Measurements from ENCODE around the gene ARID1B.

- no peak for TF ChIP-seq EZH2 (IDR thresholded peaks at IDR 0.05; ENCODE audit: borderline replicate concordance, low read depth, low read length, poor library complexity, severe bottlenecking)
- TF ChIP-seq, protein P1, sequence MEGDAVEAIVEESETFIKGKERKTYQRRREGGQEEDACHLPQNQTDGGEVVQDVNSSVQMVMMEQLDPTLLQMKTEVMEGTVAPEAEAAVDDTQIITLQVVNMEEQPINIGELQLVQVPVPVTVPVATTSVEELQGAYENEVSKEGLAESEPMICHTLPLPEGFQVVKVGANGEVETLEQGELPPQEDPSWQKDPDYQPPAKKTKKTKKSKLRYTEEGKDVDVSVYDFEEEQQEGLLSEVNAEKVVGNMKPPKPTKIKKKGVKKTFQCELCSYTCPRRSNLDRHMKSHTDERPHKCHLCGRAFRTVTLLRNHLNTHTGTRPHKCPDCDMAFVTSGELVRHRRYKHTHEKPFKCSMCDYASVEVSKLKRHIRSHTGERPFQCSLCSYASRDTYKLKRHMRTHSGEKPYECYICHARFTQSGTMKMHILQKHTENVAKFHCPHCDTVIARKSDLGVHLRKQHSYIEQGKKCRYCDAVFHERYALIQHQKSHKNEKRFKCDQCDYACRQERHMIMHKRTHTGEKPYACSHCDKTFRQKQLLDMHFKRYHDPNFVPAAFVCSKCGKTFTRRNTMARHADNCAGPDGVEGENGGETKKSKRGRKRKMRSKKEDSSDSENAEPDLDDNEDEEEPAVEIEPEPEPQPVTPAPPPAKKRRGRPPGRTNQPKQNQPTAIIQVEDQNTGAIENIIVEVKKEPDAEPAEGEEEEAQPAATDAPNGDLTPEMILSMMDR (conservative IDR thresholded peaks at IDR 0.05; ENCODE audit: low read depth, low read length) = no peak
Observed at GRCh38 chr6:156740604-156741003, 36.6 kb upstream of the ARID1B start.
